ENCODE results near the gene DIP2B.

- TF ChIP-seq CTCF (IDR thresholded peaks at IDR 0.05) (no peak), POLR2A (IDR thresholded peaks at IDR 0.05) (no peak), EP300 (IDR thresholded peaks at IDR 0.05) (no peak)
These were observed 263.6 kb downstream of the DIP2B start for GRCh38 chr12:50768391-50768790.

All from stomach (tissue), 4 donors.